GM19351 (cell line): ENCODE results near the gene GABRR3.

Experiments used
- ATAC-seq: cut with Tn5 transposase; IDR thresholded peaks from one replicate; pipeline ENCODE4 v1.9.1; 2021; ENCODE audit warnings: mild to moderate bottlenecking, moderate library complexity; ENCODE audit not compliant: unreplicated experiment

GABRR3 gene

DNA sequence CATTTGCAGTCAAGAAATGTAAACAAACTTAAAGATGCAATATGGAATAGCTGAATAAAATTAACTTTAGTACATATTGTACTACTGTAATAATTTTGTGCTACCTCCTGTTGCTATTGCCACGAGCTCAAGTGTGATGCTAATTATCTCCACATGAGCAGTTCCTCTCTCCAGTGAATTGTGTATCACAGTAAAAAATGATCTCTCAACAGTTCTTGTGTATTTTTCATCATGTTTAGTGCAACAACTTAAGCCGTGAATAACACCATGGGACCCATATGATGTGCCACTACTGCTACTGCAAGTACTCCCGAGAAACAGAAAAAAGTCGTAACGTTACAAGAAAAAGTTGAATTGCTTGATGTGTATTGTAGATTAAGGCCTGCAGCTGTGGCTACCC is 75.2 kb downstream of the GABRR3 start:
- no peak for ATAC-seq

GRCh38 chr3:97958796-97959195 is 76.3 kb downstream of the GABRR3 start:
- ATAC-seq, result no peak

DNA sequence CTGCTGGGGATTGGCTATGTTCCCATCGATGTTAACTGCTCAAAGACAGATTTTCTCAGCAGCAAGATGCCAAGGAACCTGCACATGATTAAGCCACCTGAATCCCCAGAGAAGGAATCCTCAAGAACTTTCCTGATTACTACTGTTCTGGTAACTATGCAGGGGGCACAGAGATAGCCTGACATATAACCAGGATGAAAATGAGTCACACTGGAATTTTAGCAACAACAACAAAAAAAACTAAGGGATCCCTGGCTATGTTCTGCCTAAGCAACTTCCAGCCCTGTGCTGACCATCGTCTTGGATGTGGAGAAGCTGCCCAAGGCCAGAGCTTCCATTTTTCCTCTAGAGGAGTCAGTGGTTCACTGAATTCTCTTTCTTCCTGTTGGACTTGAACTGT is 76.7 kb downstream of the GABRR3 start:
- no peak for ATAC-seq

DNA sequence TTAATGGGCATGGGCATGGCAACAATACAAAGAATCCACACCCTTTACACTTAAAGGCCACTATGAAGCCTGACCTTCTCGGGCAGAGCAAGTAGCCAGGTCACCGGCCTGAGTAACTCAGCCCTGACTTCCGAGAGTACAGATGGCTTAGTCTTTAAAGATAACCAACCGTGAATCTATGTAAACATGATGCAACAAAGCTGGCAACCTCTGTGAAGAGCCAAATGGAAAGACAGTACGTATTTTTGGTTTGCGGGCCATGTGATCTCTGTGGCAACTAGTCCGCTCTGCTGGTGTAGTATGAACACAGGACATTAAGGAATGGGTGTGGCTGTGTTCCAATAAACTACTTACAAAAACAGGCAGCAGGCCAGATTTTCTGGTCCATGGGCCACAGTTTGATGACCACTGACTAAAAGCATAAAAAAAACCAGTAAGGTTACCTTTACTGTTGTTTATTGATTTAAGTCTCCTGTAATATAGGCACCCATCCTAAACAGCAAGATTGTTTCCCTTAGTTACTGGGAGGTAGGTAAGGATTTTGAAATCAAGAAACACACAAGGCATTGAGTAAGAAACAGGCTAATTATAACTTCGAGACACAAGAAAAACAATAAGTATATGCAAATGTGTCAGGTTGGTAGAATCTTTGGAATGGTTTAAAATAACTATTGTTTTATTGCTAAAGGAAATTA is 77.4 kb downstream of the GABRR3 start:
- ATAC-seq, result no peak

DNA sequence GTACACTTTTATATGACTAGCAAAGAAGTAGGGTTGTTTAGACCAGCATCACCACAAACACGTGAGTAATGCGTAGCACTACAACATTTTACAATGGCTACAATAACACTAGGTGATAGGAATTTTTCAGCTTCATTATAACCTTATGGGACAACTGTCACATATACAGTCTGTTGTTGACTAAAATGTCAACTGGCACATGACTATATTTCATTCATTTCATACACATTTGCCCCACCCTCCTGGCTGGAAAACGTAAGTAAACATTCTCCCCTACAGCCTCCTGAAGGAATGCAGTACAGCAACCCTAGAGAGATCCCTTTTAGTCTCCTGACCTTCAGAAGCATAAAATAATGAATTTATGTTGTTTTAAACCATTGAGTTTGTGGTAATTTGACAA is 79.1 kb downstream of the GABRR3 start:
- ATAC-seq, result no peak

- ATAC-seq, result no peak
Observed at GRCh38 chr3:97954228-97954827, 80.8 kb downstream of the GABRR3 start.

DNA sequence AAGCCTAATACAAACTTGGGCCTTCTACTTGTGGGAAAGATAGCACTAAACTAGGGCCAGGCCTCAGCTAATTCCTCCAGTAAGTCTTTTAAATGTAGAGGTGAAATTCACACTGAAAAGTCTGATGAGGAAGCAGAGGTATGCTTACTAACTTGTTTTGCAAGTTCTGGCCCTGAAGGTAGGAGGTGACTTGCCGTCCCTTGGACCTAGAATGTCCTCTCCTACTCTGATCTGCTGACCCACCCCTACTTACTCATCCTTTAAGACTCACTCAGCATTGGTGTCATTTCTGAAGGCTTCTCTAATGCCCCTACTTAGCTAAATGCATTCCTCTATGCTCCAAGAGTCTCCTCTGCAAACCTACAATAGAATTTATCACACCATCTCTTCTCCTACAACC is 82.2 kb downstream of the GABRR3 start:
- no peak for ATAC-seq

DNA sequence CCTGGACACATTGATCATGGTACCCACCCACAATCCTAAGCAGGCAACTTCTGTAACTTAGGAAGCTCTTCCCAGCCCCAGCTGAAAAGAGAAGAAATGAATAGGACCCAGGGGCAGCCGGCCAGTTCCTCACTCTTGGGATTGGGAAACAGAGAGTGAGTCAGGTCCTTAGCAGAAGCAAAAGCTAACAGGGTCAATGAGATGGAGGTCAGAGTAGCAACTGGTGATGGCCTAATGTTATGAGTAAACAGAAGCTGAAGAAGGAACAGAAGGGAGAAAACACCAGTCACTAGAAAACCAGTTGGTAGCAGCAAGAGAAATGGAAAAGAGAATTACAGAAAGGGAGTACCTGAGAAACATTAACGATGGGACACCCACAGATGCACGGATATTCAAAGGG is 82.8 kb downstream of the GABRR3 start:
- ATAC-seq, result no peak

DNA sequence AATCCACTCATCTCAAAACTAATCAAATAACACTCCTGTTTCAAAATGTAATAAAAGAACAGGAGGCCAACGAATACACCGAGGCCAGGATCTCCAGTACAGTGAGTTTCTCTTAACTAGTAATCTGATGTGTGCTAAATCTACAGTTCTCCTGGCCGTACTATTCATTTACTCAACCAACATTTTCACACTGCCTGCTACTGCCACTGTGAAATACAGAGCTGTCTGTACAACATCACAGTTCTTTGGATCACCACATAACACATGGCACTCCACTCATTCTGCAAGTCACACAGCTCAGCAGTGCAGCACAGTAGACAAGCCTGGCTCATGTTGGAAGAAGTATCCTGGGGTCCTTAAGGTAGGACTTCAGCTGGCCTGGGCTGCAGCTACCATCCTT is 84.8 kb downstream of the GABRR3 start:
- no peak for ATAC-seq

DNA sequence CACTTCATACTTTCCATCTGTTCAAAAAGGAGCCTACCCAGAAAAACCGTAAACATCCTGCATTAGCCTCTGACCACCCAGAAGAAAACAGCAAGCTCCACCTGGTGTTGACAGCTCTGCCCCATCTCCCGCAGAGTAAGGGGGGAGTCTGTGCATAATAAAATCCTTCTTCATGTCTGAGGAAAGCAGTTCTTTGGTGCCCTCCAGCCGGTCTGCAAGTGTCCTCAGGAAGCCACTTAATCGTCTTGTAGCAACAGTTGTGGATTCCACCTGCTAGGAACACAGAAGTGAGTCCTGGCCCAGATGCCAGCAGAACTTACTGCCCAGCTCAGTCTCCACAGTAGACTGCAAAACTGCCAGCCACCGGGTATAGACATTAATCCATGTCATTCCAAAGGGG is 85.4 kb downstream of the GABRR3 start:
- ATAC-seq, result no peak

GRCh38 chr3:97949110-97949485 is 86.0 kb downstream of the GABRR3 start:
- no peak for ATAC-seq

- no peak for ATAC-seq
Observed at GRCh38 chr3:97948351-97949109, 86.6 kb downstream of the GABRR3 start.

DNA sequence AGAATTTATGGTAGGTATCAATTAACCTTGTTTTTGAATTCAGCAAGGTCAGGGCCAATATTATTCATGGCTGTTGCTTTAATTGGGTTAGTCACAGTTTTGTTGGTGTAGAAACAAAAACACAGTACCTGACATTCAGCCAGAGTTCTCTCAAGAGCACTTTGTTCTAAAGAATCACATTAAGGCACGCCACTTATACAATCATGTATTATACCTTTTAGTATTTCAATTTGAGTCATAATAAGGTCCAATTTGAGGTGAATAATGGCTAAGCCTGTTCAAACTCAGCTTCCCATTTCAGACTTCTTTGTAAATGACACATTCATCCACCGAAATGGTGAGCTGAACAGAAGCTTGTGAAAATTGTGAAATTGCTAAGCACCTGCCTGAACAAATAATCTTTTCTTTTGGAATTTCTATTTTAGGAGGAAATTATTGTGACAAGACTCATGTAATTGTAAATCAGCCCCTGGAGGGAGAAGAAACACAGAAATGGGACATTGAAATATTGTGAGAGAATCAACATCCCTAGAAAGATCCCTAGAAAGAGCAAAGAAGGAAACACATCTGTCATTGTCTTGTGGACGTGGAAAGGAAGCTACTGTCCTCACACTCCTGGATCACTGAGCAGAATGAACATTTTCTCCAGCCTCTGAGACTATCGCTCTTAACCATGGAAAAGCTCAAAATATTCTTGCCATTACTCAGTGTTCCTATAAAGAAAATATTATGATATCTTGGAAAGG is 92.1 kb downstream of the GABRR3 start:
- ATAC-seq, result no peak

DNA sequence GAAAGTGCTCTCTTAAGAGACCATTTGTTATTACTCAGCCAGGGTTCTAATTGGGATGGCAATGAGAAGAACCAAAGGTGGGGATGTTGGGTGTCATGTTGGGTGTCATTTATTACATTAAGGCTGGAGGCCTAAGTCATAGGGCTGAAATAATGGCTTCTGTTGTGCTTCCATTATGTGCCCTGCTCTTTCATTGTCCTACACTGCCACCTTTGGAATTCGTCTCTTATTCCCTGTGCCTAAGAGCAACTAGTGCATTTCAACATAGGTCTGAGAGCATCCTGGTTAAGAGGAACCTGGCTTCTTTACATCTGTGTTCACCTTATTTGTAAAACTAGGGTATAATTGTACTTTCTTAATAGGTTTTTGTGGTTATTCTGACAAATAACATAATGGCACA is 95.1 kb downstream of the GABRR3 start:
- ATAC-seq, result no peak

DNA sequence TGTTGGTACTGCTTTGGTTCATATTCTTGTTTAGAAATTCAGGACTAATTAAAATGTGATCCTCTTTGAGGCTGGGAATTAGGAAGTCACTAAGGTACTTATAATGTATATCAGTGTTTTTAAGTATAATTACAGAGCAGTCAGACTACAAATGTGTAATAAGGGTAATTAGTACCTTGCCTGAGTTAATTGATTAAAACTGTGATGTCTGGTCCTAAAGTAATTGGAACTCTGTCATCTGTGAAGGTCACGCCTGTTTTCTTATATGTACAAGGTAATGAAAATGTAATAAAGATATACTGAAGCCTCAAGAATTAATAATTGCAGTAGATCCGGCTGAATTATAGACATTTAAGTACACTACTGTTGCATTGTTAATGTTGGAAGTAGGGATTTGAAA is 95.7 kb downstream of the GABRR3 start:
- ATAC-seq, result no peak

- ATAC-seq, result no peak
Observed at GRCh38 chr3:97938444-97938843, 96.7 kb downstream of the GABRR3 start.

- ATAC-seq, result no peak
Observed at GRCh38 chr3:97937205-97937604, 97.9 kb downstream of the GABRR3 start.

GRCh38 chr3:97935842-97936241 is 99.3 kb downstream of the GABRR3 start:
- ATAC-seq, result no peak
